OCI-LY1 (cell line): ENCODE data around the gene BCAN.

Experiments used
- H2AFZ ChIP-seq: fragments of 200-600 bp; sonication (generic), shearing (Covaris generic); 2 replicates; pipeline ENCODE4 v1.6.0; 2014; ENCODE audit warnings: antibody characterized with exemption, mild to moderate bottlenecking, low read length
- H3F3A ChIP-seq: fragments of 200-600 bp; sonication (generic), shearing (Covaris generic); 2 replicates; pipeline ENCODE4 v1.6.0; 2014; ENCODE audit warnings: mild to moderate bottlenecking, antibody characterized with exemption, low read length, moderate library complexity; ENCODE audit not compliant: insufficient read depth
- H3K27ac ChIP-seq: fragments of 200-600 bp; sonication (generic); 2 replicates; pipeline ENCODE4 v1.5.1; 2014; ENCODE audit warnings: low read length, mixed run types, mild to moderate bottlenecking, low read depth; ENCODE audit not compliant: poor library complexity, severe bottlenecking
- H3K27me3 ChIP-seq: fragments of 200-600 bp; sonication (generic); 2 replicates; pipeline ENCODE4 v1.6.0; 2014; ENCODE audit warnings: antibody characterized with exemption, mild to moderate bottlenecking, low read length, moderate library complexity; ENCODE audit not compliant: insufficient read depth
- H3K36me3 ChIP-seq: fragments of 200-600 bp; sonication (generic); 2 replicates; pipeline ENCODE4 v1.6.1; 2014; ENCODE audit warnings: mild to moderate bottlenecking, antibody characterized with exemption, low read length, moderate library complexity, mixed read lengths; ENCODE audit not compliant: insufficient read depth
- H3K4me1 ChIP-seq: fragments of 200-600 bp; sonication (generic); 2 replicates; pipeline ENCODE4 v1.5.1; 2014; ENCODE audit warnings: mild to moderate bottlenecking, low read length, moderate library complexity; ENCODE audit not compliant: insufficient read depth, severe bottlenecking
- H3K4me2 ChIP-seq: fragments of 200-600 bp; sonication (generic), shearing (Covaris generic); 2 replicates; pipeline ENCODE4 v1.6.1; 2014; ENCODE audit warnings: low read length
- H3K4me3 ChIP-seq: fragments of 200-600 bp; sonication (generic); 2 replicates; pipeline ENCODE4 v1.5.1; 2014; ENCODE audit warnings: low read length, low read depth, mild to moderate bottlenecking, mixed read lengths; ENCODE audit not compliant: poor library complexity, severe bottlenecking
- H3K79me2 ChIP-seq: fragments of 200-600 bp; shearing (Covaris generic); 2 replicates; pipeline ENCODE4 v1.6.1; 2016; ENCODE audit warnings: mixed run types, low read length, mixed read lengths; ENCODE audit not compliant: insufficient read depth
- H3K9ac ChIP-seq: fragments of 200-600 bp; sonication (generic), shearing (Covaris generic); 2 replicates; pipeline ENCODE4 v1.6.1; 2014; ENCODE audit warnings: mild to moderate bottlenecking, low read length, mixed read lengths
- H3K9me2 ChIP-seq: fragments of 200-600 bp; sonication (generic), shearing (Covaris generic); 2 replicates; pipeline ENCODE4 v1.6.1; 2014; ENCODE audit warnings: low read depth, mild to moderate bottlenecking, low read length, mixed read lengths
- H3K9me3 ChIP-seq: fragments of 200-600 bp; shearing (Covaris generic); 2 replicates; pipeline ENCODE4 v1.6.1; 2014; ENCODE audit warnings: low read length, mixed read lengths
- H4K20me1 ChIP-seq: fragments of 200-600 bp; sonication (generic), shearing (Covaris generic); 2 replicates; pipeline ENCODE4 v1.6.0; 2016; ENCODE audit warnings: mild to moderate bottlenecking, low read length; ENCODE audit not compliant: insufficient read depth
- CTCF ChIP-seq: fragments of 200-600 bp; sonication (generic), shearing (Covaris generic); IDR thresholded peaks from 2 replicates; pipeline ENCODE4 v1.5.1; 2017; ENCODE audit warnings: mild to moderate bottlenecking, antibody characterized with exemption, low read length, moderate library complexity, mixed read lengths
- EZH2 ChIP-seq: fragments of 200-600 bp; sonication (generic), shearing (Covaris generic); IDR thresholded peaks from 2 replicates; pipeline ENCODE4 v1.8.0; 2017; ENCODE audit warnings: borderline replicate concordance, mixed run types, mild to moderate bottlenecking, antibody characterized with exemption, low read length, moderate library complexity, mixed read lengths

Gene BCAN

DNA sequence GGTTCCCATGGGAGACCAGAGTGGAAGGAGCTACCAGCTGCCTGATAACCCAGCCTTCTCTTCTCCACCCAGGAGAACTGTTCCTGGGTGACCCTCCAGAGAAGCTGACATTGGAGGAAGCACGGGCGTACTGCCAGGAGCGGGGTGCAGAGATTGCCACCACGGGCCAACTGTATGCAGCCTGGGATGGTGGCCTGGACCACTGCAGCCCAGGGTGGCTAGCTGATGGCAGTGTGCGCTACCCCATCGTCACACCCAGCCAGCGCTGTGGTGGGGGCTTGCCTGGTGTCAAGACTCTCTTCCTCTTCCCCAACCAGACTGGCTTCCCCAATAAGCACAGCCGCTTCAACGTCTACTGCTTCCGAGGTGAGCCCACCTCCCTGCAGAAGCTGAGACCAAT is 6.6 kb downstream of the BCAN start:
- Histone ChIP-seq H4K20me1 (no peaks in the 10 kb centered on the region), H3K9me3 (no peaks in the 10 kb centered on the region), H3F3A (no peaks in the 10 kb centered on the region), H2AFZ (no peak overlapping the region), H3K9ac (no peak overlapping the region), H3K36me3 (no peaks in the 10 kb centered on the region), H3K4me2 (no peak overlapping the region), H3K9me2 (no peaks in the 10 kb centered on the region), H3K27ac (no peak overlapping the region), H3K27me3 (no peaks in the 10 kb centered on the region), H3K4me1 (no peaks in the 10 kb centered on the region), H3K4me3 (no peak overlapping the region), H3K79me2 (no peaks in the 10 kb centered on the region)
- TF ChIP-seq CTCF: no peak
- no peak for TF ChIP-seq EZH2

DNA sequence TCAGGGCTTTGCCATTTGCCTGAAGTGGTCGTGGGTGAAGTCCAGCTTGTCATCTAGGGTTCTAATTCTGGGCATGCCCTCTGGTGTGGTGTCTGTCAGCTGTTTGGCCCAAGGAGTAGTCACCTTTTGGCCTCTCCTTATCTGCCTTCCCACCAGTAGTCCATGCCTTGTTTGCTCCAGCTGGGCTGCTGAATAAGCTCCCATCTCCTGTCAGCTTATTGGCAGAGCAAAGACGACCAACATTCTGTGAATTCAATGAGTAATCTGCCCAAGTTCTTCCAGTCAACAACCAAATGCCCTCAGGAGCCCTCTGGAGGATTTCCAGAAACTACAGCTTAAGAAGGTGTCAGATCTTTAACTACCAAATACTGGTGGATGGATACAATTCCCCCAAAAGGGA is 7.0 kb downstream of the BCAN start:
- Histone ChIP-seq H3K27ac (no peak overlapping the region), H3K9me2 (no peaks in the 10 kb centered on the region), H2AFZ (no peak overlapping the region), H3K4me2 (no peak overlapping the region), H3K4me3 (no peak overlapping the region), H3K36me3 (no peaks in the 10 kb centered on the region), H3K9me3 (no peaks in the 10 kb centered on the region), H3K79me2 (no peaks in the 10 kb centered on the region), H3K4me1 (no peaks in the 10 kb centered on the region), H3K9ac (no peak overlapping the region), H3K27me3 (no peaks in the 10 kb centered on the region), H4K20me1 (no peaks in the 10 kb centered on the region), H3F3A (no peaks in the 10 kb centered on the region)
- TF ChIP-seq CTCF (no peak), EZH2 (no peak)

DNA sequence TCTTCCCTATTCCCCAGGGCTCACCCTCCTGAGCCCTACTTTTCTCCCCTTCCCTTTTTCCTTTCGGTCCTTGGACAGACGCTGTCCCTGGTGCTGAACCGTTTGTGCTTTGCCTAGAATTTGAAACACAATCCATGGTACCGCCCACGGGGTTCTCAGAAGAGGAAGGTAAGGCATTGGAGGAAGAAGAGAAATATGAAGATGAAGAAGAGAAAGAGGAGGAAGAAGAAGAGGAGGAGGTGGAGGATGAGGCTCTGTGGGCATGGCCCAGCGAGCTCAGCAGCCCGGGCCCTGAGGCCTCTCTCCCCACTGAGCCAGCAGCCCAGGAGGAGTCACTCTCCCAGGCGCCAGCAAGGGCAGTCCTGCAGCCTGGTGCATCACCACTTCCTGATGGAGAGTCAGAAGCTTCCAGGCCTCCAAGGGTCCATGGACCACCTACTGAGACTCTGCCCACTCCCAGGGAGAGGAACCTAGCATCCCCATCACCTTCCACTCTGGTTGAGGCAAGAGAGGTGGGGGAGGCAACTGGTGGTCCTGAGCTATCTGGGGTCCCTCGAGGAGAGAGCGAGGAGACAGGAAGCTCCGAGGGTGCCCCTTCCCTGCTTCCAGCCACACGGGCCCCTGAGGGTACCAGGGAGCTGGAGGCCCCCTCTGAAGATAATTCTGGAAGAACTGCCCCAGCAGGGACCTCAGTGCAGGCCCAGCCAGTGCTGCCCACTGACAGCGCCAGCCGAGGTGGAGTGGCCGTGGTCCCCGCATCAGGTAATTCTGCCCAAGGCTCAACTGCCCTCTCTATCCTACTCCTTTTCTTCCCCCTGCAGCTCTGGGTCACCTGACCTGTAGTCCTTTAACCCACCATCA is 10.4 kb downstream of the BCAN start:
- Histone ChIP-seq H3K36me3 (no peaks in the 10 kb centered on the region), H3K27me3 (peaks cover 6% of the 10 kb centered on the region), H4K20me1 (no peaks in the 10 kb centered on the region), H3K9me2 (no peaks in the 10 kb centered on the region), H3K9ac (no peak overlapping the region), H3K9me3 (no peaks in the 10 kb centered on the region), H3F3A (no peaks in the 10 kb centered on the region), H3K4me3 (no peak overlapping the region), H3K27ac (no peak overlapping the region), H3K4me1 (no peaks in the 10 kb centered on the region), H3K79me2 (no peaks in the 10 kb centered on the region), H2AFZ (no peak overlapping the region), H3K4me2 (no peak overlapping the region)
- TF ChIP-seq EZH2 (no peak), CTCF (no peak)
